Measurements from ENCODE around the gene TSPEAR.

DNA sequence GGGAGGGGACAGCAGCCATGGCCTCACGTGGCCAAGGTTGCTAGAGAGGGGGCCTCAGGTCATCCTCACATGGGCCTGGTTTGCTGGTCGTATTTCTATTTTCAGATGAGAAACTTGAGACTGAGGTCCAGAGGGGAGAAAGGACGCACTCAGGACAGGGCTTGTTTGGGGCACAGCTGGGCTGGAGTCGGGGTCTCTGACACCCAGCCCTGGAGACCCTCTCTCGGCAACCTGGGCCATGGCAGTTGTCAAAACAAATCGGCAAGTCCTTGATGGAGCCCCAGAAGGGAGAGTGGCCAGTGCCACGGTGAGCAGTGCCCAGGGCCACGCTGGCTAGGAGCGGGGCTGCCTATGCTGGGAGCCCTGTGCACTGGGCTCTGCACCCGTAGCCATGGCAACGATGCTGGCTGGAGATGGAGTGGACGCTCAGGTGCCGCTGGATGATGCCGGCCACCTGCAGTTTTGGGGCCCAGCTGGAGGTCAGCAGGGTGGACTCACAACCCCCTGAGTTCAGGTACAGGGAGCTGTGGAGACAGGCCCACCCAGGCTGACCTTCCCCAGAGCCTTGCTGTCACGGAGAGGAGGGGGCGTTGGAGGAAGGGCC is 244.9 kb downstream of the TSPEAR start:
- TF ChIP-seq, protein P1, sequence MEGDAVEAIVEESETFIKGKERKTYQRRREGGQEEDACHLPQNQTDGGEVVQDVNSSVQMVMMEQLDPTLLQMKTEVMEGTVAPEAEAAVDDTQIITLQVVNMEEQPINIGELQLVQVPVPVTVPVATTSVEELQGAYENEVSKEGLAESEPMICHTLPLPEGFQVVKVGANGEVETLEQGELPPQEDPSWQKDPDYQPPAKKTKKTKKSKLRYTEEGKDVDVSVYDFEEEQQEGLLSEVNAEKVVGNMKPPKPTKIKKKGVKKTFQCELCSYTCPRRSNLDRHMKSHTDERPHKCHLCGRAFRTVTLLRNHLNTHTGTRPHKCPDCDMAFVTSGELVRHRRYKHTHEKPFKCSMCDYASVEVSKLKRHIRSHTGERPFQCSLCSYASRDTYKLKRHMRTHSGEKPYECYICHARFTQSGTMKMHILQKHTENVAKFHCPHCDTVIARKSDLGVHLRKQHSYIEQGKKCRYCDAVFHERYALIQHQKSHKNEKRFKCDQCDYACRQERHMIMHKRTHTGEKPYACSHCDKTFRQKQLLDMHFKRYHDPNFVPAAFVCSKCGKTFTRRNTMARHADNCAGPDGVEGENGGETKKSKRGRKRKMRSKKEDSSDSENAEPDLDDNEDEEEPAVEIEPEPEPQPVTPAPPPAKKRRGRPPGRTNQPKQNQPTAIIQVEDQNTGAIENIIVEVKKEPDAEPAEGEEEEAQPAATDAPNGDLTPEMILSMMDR (IDR thresholded peaks at IDR 0.05) = no peak
- TF ChIP-seq POLR2AphosphoS5 (IDR thresholded peaks at IDR 0.05) (no peak), POLR2A (IDR thresholded peaks at IDR 0.05) (no peak)

Measured in prostate gland (tissue), 2 donors.